Esophagus muscularis mucosa (tissue), 4 donors: ENCODE data around the gene PLEKHM1.
"Not testable (repeated sequence)": the region's sequence is repeated elsewhere in the genome, so short reads cannot be mapped to it uniquely, and the experiment has no call there.

ENCODE experiments used
- CTCF ChIP-seq, 3 experiments: fragments of 200-600 bp in 2 of 3; fragments of 450-650 bp in 1 of 3; sonication (generic) in 2 of 3; IDR thresholded peaks; one replicate each; pipeline ENCODE4 v1.5.1; 2017 to 2019; ENCODE audit warnings: antibody characterized with exemption in 3 of 3, mild to moderate bottlenecking in 2 of 3, moderate library complexity in 1 of 3
- EP300 ChIP-seq: sonication (generic); formaldehyde crosslinking; IDR thresholded peaks from one replicate; pipeline ENCODE4 v1.6.1; 2017; ENCODE audit warnings: antibody characterized with exemption
- POLR2A ChIP-seq: fragments of 450-650 bp; IDR thresholded peaks from one replicate; pipeline ENCODE4 v1.6.1; 2017; ENCODE audit warnings: antibody characterized with exemption, moderate library complexity, mild to moderate bottlenecking, low read depth
- POLR2AphosphoS5 ChIP-seq, 2 donors: sonication (generic); formaldehyde crosslinking; IDR thresholded peaks; one replicate each; pipeline ENCODE4 v1.6.1; 2017; ENCODE audit warnings: antibody characterized with exemption in 2 of 2

- TF ChIP-seq POLR2A; CTCF (IDR thresholded peaks at IDR 0.05); POLR2AphosphoS5 (IDR thresholded peaks at IDR 0.05); EP300: not testable (repeated sequence)
Measured at GRCh38 chr17:45500478-45500877, 10.0 kb upstream of the PLEKHM1 start.
